Left lung (tissue), 10 donors: ENCODE data around the gene PTPRN2. TPM values are rescaled to one million over a fixed set of nuclear protein-coding genes. Genes with fewer than 3 reads are reported as not detected.

Experiments
- ATAC-seq: fragments of 200-7000 bp; cut with Tn5 transposase; one replicate; pipeline ENCODE4 v1.9.1; 2020; ENCODE audit warnings: moderate library complexity
- DNase-seq, 4 donors: peaks; one replicate each; pipeline ENCODE4 v3.0.0-alpha.2; 2013 to 2020
- H3K27ac ChIP-seq, 2 donors: fragments of 200-600 bp; sonication (generic) in 1 of 2; one replicate each; pipeline versions ENCODE4 v1.5.0 to v1.8.0; 2020 to 2021
- H3K27me3 ChIP-seq, 2 donors: fragments of 200-600 bp; sonication (generic) in 1 of 2; one replicate each; pipeline versions ENCODE4 v1.5.0 to v1.8.0; 2020 to 2021
- H3K36me3 ChIP-seq, 2 donors: fragments of 200-600 bp; sonication (generic) in 1 of 2; one replicate each; pipeline versions ENCODE4 v1.5.0 to v1.8.0; 2020 to 2021
- H3K4me1 ChIP-seq, 2 donors: fragments of 200-600 bp; one replicate each; pipeline ENCODE4 v1.8.0; 2021
- H3K4me3 ChIP-seq, 2 donors: fragments of 200-600 bp; sonication (generic) in 1 of 2; one replicate each; pipeline versions ENCODE4 v1.5.0 to v1.8.0; 2020 to 2021; ENCODE audit warnings: mild to moderate bottlenecking in 1 of 2
- H3K9me3 ChIP-seq, 2 donors: fragments of 200-600 bp; sonication (generic) in 1 of 2; one replicate each; pipeline versions ENCODE4 v1.5.0 to v1.8.0; 2020 to 2021
- intact Hi-C, 2 donors: fragments of 100-400 bp; cut with DNase I; formaldehyde crosslinking; loops; one replicate each; pipeline versions ENCODE4 v1.11.2 to v1.14.2; 2022
- polyA plus RNA-seq, 6 donors: library from polyadenylated mRNA; unstranded; fragments of 120-200 nt; gene quantifications; one replicate each; pipeline ENCODE4 v1.2.1, GENCODE V29; 2013; ENCODE audit not compliant: insufficient read length in 6 of 6
- total RNA-seq, 2 donors: library from RNA; stranded (reverse); fragmentation: NEBNext Ultra II Directional; extraction: Animal tissue kit (Norgen Biotek cat#: 25700); gene quantifications; one replicate each; pipeline ENCODE4 v1.2.1, GENCODE V29; 2021
- TF ChIP-seq, protein P1 (sequence below), 2 donors: fragments of 200-600 bp; sonication (generic) in 1 of 2; IDR thresholded peaks; one replicate each; pipeline versions ENCODE4 v1.5.0 to v1.8.0; 2021; ENCODE audit warnings: antibody characterized with exemption in 2 of 2
- donor health status: DM: no; HTN: yes; CAD: no.
- donor health status: DM: no; HTN: no; CAD: no.

PTPRN2 gene
- total and polyA plus RNA-seq, 8 donors, result 4.0 to 7.8 (median 6.8) TPM

DNA sequence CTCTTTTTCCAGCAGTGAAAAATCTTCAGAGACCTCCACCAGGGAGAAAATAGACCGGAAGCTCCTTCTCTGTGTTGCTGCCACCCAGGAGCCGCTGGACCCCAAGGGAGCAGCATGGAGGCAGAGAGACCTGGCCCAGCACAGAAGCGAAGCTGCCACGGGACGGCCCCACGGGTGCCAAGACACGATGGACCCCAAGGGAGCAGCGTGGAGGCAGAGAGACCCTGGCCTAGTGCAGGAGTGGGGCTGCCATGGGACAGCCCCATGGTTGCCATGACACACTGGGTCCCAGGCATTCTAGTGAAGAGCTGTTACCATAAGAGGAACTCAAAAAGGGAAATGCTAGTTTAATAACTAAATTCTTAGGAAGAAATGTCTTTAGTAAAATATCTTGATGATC is 186.3 kb downstream of the PTPRN2 start:
- DNase-seq (no peak), ATAC-seq (no peak)
- TF ChIP-seq, protein P1, sequence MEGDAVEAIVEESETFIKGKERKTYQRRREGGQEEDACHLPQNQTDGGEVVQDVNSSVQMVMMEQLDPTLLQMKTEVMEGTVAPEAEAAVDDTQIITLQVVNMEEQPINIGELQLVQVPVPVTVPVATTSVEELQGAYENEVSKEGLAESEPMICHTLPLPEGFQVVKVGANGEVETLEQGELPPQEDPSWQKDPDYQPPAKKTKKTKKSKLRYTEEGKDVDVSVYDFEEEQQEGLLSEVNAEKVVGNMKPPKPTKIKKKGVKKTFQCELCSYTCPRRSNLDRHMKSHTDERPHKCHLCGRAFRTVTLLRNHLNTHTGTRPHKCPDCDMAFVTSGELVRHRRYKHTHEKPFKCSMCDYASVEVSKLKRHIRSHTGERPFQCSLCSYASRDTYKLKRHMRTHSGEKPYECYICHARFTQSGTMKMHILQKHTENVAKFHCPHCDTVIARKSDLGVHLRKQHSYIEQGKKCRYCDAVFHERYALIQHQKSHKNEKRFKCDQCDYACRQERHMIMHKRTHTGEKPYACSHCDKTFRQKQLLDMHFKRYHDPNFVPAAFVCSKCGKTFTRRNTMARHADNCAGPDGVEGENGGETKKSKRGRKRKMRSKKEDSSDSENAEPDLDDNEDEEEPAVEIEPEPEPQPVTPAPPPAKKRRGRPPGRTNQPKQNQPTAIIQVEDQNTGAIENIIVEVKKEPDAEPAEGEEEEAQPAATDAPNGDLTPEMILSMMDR (IDR thresholded peaks at IDR 0.05), result no peak
- peaks cover 0 to 8% of the 10 kb centered on the region in 2 donors for H3K9me3 ChIP-seq
- H3K4me1 ChIP-seq, result no peaks in the 10 kb centered on the region
- H3K27ac ChIP-seq, result no peak overlapping the region
- H3K4me3 ChIP-seq, result no peak overlapping the region
- peaks cover 0 to 5% of the 10 kb centered on the region in 2 donors for H3K27me3 ChIP-seq
- no peaks in the 10 kb centered on the region for H3K36me3 ChIP-seq
- intact Hi-C loops, result no loop called here

DNA sequence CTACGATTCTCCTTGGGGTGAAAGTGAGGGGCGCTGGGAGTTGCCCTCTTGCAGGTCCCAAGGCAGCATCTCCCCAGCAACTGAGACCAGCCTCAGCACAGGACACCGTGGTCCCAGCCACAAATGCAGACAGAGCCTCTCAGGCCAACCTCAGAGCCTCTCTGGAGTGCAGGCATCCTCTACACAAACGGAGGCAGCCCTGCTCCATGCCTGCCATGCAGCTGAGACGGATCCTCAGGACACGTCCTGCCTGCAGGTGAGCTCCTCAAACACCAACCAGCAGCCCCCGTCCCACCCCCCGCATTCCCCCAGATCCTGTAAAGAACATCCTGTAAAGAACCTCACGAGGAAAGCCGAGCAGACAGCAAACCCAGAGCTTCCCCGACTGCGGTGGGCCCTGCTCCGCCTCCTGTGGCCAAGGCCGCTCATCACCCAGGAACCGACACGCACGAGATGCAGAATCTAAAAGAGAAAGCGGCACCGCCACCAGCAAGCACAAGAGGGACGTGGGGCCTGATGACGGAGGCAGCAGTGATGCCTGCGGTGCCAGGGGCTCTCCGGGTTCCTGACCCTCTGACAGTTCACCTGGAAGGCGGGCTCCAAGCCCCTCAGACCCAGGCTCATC is 186.9 kb downstream of the PTPRN2 start:
- ATAC-seq (no peak), DNase-seq (no peak)
- H3K4me1 ChIP-seq, result no peaks in the 10 kb centered on the region
- H3K27me3 ChIP-seq, result peaks cover 0 to 5% of the 10 kb centered on the region in 2 donors
- TF ChIP-seq, protein P1 (IDR thresholded peaks at IDR 0.05), result no peak
- no peak overlapping the region for H3K27ac ChIP-seq
- no peaks in the 10 kb centered on the region for H3K36me3 ChIP-seq
- peaks cover 0 to 8% of the 10 kb centered on the region in 2 donors for H3K9me3 ChIP-seq
- intact Hi-C loops, result no loop called here
- H3K4me3 ChIP-seq, result no peak overlapping the region

GRCh38 chr7:158399762-158400161 is 187.9 kb downstream of the PTPRN2 start:
- intact Hi-C loops, result no loop called here
- no peak for ATAC-seq

DNA sequence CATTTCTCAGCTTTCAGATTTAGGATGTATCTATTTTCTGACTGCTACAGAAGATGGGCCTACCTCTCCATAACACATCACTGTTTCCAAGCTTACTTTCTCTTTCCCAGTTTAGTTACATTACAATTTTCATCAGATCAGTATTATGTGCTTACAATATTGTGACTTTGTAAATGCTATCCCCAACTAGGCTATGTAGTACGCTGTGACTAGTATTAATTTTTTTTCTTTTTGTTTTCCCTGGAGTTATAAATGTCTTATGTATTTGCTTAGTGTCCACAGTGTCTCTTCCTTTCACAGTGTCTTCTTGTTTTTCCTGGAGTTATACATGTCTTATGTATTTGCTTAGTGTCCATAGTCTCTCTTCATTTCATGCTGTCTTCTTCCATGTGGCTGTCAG is 188.9 kb downstream of the PTPRN2 start:
- Histone ChIP-seq H3K4me1 (no peaks in the 10 kb centered on the region), H3K4me3 (no peak overlapping the region), H3K9me3 (peaks cover 0 to 8% of the 10 kb centered on the region in 2 donors), H3K36me3 (no peaks in the 10 kb centered on the region), H3K27me3 (peaks cover 0 to 5% of the 10 kb centered on the region in 2 donors), H3K27ac (no peak overlapping the region)
- TF ChIP-seq, protein P1 (IDR thresholded peaks at IDR 0.05), result no peak
- intact Hi-C loops, result no loop called here
- no peak for DNase-seq
- ATAC-seq, result no peak

More at GRCh38 chr7:158399762-158400161, 187.9 kb downstream of the PTPRN2 start:
- TF ChIP-seq, protein P1 (IDR thresholded peaks at IDR 0.05), result no peak
- no peak overlapping the region for H3K4me3 ChIP-seq
- no peak overlapping the region for H3K27ac ChIP-seq
- H3K4me1 ChIP-seq, result no peaks in the 10 kb centered on the region
- H3K27me3 ChIP-seq, result peaks cover 0 to 5% of the 10 kb centered on the region in 2 donors
- no peak for DNase-seq
- H3K9me3 ChIP-seq, result peaks cover 0 to 8% of the 10 kb centered on the region in 2 donors
- no peaks in the 10 kb centered on the region for H3K36me3 ChIP-seq

DNA sequence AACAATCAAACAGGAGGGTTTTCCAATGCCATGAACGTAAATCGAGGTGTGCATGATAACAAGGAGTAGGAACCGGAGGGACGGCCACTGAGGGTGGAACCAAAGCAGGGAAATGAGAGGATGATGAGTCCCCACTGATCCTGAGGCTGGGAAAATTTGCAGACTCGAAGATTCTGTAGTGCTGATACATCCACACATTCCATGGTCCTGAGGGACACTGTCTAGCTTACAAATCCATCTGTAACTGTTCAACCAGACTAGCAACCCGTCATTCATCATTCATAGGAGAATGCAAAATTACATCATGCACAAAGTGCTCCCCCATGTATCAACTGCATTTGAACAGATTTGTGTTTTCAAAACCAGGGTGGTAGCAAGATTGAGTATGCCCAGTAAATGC is 189.7 kb downstream of the PTPRN2 start:
- intact Hi-C loops, result no loop called here
- DNase-seq (no peak), ATAC-seq (no peak)
- Histone ChIP-seq H3K27me3 (peaks cover 0 to 5% of the 10 kb centered on the region in 2 donors), H3K36me3 (no peaks in the 10 kb centered on the region), H3K4me3 (no peak overlapping the region), H3K27ac (no peak overlapping the region), H3K4me1 (no peaks in the 10 kb centered on the region), H3K9me3 (peaks cover 0 to 8% of the 10 kb centered on the region in 2 donors)
- TF ChIP-seq, protein P1 (IDR thresholded peaks at IDR 0.05), result no peak
